ENCODE results near the gene GPR32.
A peak's percentile ranks its signal among the peaks of the same experiment; 100 is the strongest.
"Not testable (repeated sequence)": the region's sequence is repeated elsewhere in the genome, so short reads cannot be mapped to it uniquely, and the experiment has no call there.

Gene GPR32

DNA sequence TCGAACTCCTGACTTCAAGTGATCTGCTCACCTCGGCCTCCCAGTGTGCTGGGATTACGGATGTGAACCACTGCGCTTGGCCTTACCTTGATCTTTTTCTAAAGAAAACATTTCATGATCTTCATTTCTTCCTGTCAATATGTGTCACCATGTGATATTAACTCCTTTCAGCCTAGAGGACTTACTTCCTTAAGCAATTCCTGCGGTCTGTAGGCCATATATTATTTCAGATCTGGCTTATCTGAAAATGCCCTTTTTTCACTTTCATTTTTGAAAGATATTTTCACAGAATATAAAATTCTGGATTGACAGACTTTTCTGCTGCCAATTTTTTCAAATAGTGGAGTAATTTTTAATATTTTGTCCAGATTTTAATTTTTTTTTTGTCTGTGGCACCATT is 2.0 kb upstream of the GPR32 start:
- DNase-seq (ENCODE audit: low spot score): no peak
- in situ Hi-C loops (cut with MboI; ENCODE audit: low pct_unique_long_range_greater_than_20kb, low sequenced_read_pairs, unreplicated experiment): no loop called here
- TF ChIP-seq, protein P1, sequence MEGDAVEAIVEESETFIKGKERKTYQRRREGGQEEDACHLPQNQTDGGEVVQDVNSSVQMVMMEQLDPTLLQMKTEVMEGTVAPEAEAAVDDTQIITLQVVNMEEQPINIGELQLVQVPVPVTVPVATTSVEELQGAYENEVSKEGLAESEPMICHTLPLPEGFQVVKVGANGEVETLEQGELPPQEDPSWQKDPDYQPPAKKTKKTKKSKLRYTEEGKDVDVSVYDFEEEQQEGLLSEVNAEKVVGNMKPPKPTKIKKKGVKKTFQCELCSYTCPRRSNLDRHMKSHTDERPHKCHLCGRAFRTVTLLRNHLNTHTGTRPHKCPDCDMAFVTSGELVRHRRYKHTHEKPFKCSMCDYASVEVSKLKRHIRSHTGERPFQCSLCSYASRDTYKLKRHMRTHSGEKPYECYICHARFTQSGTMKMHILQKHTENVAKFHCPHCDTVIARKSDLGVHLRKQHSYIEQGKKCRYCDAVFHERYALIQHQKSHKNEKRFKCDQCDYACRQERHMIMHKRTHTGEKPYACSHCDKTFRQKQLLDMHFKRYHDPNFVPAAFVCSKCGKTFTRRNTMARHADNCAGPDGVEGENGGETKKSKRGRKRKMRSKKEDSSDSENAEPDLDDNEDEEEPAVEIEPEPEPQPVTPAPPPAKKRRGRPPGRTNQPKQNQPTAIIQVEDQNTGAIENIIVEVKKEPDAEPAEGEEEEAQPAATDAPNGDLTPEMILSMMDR (IDR thresholded peaks at IDR 0.05; ENCODE audit: extremely low read depth, insufficient read depth, missing control alignments): no peak

- in situ Hi-C loops (cut with MboI; ENCODE audit: low pct_unique_long_range_greater_than_20kb, low sequenced_read_pairs, unreplicated experiment): no loop called here
Measured at GRCh38 chr19:50770888-50771287, 624 bp downstream of the GPR32 start.

DNA sequence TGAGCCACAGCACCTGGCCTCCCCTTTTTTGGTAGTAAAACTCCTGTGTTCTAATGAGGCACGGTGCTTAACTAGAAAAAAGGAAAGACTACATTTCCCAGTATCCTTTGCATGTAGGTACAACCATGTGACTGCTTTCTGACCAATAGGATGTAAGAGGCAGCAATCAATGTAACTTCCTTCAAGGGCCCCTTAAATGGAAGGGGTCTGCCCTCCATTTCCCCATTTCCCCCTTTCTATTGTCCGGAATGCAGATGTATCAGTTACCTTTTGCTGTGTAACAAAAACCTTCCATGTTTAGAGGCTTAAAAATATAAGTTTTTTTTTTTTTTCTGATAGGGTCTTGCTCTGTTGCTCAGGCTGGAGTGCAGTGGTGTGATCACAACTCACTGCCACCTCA is 2.2 kb downstream of the GPR32 start:
- peak; percentile 75 for DNase-seq (ENCODE audit: low spot score)
- in situ Hi-C loops (cut with MboI; ENCODE audit: low pct_unique_long_range_greater_than_20kb, low sequenced_read_pairs, unreplicated experiment): no loop called here
- TF ChIP-seq, protein P1 (IDR thresholded peaks at IDR 0.05; ENCODE audit: extremely low read depth, insufficient read depth, missing control alignments): no peak

More at GRCh38 chr19:50770888-50771287, 624 bp downstream of the GPR32 start:
- DNase-seq (ENCODE audit: low spot score): no peak
- TF ChIP-seq, protein P1 (IDR thresholded peaks at IDR 0.05; ENCODE audit: extremely low read depth, insufficient read depth, missing control alignments): no peak

- DNase-seq (ENCODE audit: low spot score); in situ Hi-C loops (cut with MboI; ENCODE audit: low pct_unique_long_range_greater_than_20kb, low sequenced_read_pairs, unreplicated experiment): not testable (repeated sequence)
Measured at GRCh38 chr19:50772912-50773311, 2.6 kb downstream of the GPR32 start.

GRCh38 chr19:50773454-50773853 is 3.2 kb downstream of the GPR32 start:
- DNase-seq (ENCODE audit: low spot score); in situ Hi-C loops (cut with MboI; ENCODE audit: low pct_unique_long_range_greater_than_20kb, low sequenced_read_pairs, unreplicated experiment): not testable (repeated sequence)

DNA sequence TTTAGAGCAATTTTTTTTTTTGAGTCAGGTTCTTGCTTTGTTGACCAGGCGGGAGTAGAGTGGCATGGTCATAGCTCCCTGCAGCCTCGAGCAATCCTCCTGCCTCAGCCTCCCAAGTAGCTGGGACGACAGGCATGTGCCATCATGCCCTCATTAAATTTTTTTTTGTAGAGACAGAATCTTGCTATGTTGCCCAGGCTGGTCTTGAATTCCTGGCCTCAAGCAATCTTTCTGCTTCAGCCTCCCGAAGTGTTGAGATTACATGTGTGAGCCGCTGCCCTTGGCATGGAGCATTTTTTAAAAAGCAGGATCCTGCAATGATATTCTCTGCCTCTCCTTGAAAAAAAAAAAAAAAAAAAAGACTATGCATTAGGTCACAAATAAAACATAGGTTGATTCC is 5.9 kb downstream of the GPR32 start:
- TF ChIP-seq, protein P1 (IDR thresholded peaks at IDR 0.05; ENCODE audit: extremely low read depth, insufficient read depth, missing control alignments): no peak
- in situ Hi-C loops (cut with MboI; ENCODE audit: low pct_unique_long_range_greater_than_20kb, low sequenced_read_pairs, unreplicated experiment): loop anchor here (25.0 kb wide), 2 partner anchors 239 to 414 kb away; partner anchors contain the start of gene NAPSA
- DNase-seq (ENCODE audit: low spot score): no peak

DNA sequence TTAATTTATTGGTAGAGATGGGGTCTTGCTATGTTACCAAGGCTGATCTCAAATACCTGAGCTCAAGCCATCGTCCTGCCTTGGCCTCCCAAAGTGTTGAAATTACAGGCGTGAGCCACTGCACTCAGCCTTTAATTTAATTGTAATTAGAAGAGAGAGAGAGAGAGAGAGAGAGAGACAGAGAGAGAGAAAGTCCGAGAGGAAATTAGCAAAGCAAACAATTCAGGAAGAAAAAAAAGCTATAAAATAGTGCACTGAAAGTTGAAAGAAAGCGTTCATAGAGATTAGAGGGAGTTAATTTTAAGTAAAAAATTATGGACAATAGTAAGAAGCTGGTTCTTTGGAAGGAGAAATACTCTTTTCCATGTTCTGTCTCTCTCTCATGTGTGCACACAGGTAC is 7.0 kb downstream of the GPR32 start:
- no peak for DNase-seq (ENCODE audit: low spot score)
- in situ Hi-C loops (cut with MboI; ENCODE audit: low pct_unique_long_range_greater_than_20kb, low sequenced_read_pairs, unreplicated experiment): loop anchor here (25.0 kb wide), 2 partner anchors 240 to 415 kb away; partner anchors contain the start of gene NAPSA
- TF ChIP-seq, protein P1 (IDR thresholded peaks at IDR 0.05; ENCODE audit: extremely low read depth, insufficient read depth, missing control alignments): no peak

DNA sequence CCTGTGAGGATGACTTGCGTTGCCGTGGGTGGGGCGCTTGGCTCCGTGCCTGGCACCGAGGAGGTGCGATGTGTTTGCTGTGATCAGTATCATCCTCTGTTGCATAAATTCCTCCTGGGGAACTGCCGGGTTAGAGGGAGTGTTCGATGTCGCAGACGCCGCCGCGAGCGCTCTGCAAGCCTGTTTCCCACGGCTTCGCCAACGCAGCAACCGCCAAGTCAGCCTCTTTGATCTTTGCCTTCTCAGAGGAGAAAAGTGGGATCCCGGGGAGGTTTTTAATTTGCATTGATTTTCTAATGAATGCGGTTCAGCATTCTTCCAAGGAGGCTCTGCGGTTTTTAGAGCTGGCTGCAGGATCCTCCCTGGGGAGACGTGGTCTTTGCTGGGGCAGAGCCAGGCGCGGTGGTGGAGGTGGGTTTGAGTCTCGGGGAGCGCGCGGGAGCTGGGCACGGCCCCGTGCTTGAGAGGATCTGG is 7.6 kb downstream of the GPR32 start:
- in situ Hi-C loops (cut with MboI; ENCODE audit: low pct_unique_long_range_greater_than_20kb, low sequenced_read_pairs, unreplicated experiment): loop anchor here (25.0 kb wide), 2 partner anchors 241 to 416 kb away; partner anchors contain the start of gene NAPSA

More for the DNA sequence above, 7.6 kb downstream of the GPR32 start:
- TF ChIP-seq, protein P1 (IDR thresholded peaks at IDR 0.05; ENCODE audit: extremely low read depth, insufficient read depth, missing control alignments): no peak
- peak; percentile 13 for DNase-seq (ENCODE audit: low spot score)
